NCI-H526 (cell line): Measurements from ENCODE around the gene ASTN1.

Experiments used
- DNase-seq, 2 experiments: peaks; one replicate each; lab custom pipeline; 2025; lab: John Stamatoyannopoulos, UW

Gene ASTN1

DNA sequence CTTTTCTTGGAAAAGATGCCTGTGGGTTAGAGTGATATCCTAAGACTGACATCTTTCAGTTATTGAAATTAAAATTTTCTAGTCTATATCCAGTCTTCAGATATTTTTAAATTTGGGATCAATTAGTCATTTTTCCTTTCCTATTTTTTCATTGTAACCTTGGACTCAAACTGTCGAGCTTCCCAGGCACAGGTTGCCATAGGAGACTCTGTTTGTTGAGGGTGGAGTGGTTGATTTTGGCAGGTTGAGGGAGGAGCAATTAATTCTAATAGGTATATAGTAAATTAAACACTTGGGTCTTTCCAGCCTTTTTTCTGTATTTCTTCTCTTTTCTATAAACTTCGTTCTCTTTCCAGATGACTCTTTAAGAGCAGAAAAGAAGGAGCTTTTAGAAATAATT is 326.8 kb downstream of the ASTN1 start:
- no peak for DNase-seq

DNA sequence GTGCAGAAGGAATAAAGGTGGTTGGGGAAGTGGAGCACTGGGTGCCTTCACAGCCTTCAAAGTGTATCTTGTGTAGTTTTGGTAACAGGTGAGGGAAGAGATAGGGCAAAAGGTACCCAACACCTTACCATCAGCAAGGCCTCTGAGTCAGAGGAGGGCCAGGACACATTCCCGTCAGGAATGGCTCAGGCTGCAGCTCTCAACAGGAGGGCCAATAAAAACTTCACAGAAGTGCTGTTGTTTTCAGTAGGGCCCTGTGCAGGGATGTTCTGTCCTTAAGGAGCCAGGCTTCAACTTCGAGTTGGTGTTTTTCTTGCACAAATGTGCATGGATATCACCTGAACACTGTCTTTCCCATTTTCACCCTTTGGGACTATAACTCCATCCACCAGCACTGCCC is 333.4 kb downstream of the ASTN1 start:
- DNase-seq, result no peak

DNA sequence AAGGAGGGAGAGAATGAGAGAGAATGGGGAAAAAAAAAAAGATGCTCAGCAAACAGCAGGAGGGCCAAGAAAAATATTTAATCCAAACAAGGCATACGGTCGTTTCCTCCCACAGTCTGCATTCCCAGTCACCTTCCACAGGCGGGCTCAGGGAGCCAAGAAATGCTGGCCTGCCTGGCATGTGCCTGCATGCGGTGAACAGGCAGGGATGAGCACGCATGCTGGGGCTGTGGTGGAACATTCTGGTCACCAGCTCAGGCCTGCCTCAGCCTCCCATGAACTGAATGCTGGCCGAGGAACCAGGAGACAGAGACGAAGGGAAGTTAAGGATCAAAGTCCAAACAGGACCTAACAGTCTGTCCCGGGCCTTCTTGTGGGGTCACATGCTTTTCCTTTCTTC is 335.3 kb downstream of the ASTN1 start:
- DNase-seq, result no peak

DNA sequence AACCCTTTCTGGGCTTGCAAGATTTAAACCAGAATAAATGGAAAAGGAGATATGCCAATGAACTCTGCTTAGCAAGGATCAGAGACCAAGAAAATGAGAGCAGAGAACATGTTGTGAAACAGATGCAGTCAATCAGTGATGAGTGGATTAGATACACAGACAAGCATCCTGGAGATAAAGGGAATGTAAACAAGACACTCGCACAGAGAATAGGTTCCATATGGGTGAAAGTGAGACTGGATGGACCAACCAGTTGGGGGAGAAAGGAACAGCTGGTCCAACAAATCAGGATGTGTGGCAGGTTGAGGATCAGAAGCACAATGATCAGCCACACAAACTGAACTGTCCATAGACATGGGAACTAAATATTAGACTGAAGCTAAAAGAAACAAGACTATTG is 338.2 kb downstream of the ASTN1 start:
- DNase-seq, result no peak

DNA sequence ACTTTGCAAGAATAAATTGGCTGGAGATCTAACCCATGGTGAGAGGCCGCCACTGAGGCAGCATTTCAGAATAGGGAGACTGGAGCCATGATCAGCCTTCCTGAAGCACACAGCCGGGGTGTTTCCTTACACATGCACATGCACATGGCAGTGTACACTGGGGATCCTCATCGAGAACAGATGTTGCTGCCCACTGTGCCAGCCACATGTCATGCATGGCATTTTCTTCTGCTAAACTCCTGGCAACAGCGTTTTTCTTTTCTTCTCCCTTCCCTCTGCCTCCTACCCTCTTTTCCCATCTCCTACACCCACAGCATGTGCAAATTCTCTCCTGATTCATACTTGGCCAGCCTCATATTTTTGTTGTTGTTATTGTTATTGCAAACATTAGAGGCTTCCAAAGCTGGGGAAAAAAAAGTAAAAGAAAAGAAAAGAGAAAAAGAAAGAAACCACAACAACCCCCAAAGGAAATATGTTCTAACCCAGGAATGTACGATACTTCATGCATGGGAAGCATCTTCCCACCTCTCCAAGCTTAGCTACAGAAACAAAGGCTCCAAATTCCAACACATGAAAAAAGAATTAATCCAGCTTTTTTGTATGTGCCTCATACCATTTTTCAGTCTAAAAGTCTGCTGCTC is 344.0 kb downstream of the ASTN1 start:
- no peak for DNase-seq

DNA sequence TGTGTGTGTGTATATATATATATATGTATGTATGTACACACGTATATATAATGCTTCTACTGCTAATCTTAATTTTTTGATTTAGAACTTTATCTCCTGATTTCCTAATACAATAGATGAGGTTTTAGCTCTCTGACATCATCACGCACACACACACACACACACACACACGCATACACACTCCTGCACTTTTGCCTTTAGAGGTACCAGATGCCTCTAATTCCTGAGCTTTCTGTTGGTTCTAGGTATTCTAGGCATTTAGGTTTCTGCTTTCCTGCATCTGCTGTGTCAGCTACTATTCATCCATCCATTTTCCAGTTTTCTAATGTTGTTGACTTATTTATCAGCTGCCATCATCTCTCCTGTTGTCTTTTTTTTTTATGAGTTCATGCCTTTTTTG is 348.3 kb downstream of the ASTN1 start:
- no peak for DNase-seq

DNA sequence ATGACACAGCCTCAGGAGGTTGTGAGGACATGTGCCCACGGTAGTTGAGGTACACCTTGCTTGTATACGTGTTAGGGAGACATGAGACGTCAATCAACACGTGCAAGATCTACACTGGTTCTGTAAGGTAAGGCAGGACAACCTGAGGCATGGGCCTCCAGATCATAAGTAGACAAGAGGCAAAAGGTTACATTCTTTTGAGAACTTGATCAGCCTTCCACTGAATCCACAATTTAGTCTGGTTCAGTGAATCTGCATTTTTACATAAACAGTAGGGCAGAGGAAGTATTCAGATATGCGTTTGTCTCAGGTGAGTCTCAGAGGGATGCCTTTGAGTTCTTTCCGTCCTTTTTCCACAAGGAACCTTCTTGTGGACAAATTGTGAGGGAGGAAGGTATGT is 348.9 kb downstream of the ASTN1 start:
- DNase-seq, result no peak

DNA sequence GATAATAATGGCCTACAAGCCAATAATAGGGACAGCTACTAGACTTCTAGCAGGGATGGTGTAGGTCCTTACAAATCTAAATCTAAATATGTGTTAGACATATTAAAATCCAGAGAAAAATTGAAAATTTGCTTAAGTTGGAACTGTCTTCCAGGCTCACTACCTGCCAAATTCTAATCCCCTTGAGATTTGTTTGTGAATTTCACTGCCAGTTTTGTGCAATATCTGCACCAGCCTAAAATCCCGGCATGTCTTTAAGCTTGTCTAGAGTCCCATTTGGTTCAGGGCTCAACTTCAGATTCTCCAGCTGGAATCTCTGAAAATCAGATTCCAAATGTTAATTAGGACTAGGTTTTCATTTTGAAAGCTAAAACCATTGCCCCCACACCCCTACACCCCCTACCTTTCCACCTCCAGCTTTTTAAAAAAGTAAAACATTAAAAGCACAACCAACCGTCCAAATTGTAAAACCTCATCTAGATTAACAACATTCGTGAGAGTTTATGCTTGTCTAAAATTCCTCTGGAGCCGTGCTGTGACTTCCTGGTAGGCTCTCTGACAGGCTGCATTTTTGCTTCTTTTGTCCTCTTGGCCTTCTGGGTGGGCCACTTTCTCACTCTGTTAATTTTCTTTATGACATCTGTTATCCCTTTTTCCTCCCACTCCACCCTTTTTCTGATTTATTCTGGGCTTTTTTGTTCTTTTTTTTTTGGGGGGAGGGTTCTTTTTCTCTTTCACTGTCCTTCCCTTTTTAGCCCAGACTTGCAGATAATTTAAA is 352.8 kb downstream of the ASTN1 start:
- DNase-seq, result no peak

DNA sequence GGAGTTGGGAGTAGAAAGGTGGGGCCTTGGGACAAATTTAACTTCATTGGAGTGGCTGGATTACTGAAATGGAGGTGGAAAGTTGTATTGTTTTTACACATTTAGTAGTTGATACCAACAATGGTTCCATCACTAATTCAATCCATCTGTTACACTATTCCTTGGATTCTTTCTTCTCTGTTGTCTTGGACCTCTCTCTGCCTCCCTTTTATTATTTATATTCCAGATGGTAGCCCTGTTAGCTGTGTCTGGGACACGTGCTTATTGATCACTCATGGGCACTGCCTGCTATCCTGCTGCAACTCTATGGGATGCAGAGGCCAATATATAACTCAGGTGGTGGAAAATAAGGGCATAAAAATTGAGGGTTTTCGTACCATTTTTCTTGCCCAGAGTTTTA is 355.2 kb downstream of the ASTN1 start:
- no peak for DNase-seq
